ENCODE measurements around the gene MSI2.

MSI2 gene

DNA sequence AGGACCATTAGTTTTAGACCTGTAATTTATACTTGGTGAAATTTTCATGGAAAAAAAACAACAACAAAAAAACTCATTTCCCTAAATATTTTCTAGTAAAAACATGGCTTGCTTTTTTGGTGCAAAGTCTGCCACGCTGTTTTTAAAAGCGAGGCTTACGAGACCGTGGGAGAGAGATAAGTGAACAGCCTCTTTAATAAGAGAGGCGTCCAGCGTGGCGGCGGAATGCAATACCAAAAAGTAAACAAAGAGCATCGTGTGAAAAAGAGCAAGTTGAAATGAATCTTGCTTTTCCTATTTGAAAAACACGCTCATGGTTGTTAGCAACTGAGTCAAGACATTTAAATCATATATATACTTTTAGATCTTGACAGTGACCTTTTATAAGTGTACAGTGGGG lies 10.5 kb upstream of the MSI2 start:
- DNase-seq (ENCODE audit: low read depth): no peak
- TF ChIP-seq, protein P1, sequence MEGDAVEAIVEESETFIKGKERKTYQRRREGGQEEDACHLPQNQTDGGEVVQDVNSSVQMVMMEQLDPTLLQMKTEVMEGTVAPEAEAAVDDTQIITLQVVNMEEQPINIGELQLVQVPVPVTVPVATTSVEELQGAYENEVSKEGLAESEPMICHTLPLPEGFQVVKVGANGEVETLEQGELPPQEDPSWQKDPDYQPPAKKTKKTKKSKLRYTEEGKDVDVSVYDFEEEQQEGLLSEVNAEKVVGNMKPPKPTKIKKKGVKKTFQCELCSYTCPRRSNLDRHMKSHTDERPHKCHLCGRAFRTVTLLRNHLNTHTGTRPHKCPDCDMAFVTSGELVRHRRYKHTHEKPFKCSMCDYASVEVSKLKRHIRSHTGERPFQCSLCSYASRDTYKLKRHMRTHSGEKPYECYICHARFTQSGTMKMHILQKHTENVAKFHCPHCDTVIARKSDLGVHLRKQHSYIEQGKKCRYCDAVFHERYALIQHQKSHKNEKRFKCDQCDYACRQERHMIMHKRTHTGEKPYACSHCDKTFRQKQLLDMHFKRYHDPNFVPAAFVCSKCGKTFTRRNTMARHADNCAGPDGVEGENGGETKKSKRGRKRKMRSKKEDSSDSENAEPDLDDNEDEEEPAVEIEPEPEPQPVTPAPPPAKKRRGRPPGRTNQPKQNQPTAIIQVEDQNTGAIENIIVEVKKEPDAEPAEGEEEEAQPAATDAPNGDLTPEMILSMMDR (IDR thresholded peaks at IDR 0.05; ENCODE audit: insufficient read depth, low read depth, low read length, missing control alignments): no peak
- no peak overlapping the region for H3K4me3 ChIP-seq (ENCODE audit: low read depth, low read length)

DNA sequence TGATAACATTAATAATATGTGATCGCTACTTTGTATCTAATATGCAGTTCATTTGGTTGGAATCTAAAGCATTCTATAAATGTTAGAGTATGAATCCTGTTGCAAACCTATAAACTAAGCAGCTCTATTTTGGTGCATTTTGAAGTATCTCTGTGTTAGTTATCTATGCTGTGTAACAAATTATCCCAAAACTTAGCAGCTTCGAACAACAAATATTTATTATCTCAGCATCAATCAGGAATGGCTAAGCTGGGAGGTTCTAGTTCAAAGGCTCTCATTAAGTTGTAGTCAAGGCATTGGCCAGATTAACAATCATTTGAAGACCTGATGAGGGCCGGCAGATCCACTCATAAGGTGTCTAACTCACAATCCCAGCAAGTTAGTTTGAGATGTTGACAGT lies 10.1 kb upstream of the MSI2 start:
- TF ChIP-seq, protein P1 (IDR thresholded peaks at IDR 0.05; ENCODE audit: insufficient read depth, low read depth, low read length, missing control alignments): no peak
- no peak for DNase-seq (ENCODE audit: low read depth)
- H3K4me3 ChIP-seq (ENCODE audit: low read depth, low read length): no peak overlapping the region

DNA sequence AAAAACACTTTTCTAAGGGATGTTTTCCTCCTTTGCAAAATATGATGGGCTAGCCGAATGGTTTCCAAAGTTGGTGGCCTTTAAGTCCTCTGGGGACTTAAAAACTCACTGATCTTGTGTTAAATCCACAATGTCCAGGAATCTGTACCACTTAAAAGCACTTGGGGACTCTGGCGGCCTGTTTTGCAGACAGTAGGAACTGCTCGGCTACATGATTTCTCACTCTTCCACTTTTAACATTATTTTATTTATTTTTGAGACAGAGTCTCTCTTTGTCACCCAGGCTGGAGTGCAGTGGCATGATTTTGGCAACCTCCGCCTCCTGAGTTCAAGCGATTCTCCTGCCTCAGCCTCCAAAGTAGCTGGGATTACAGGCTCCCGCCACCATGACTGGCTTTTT lies 9.1 kb upstream of the MSI2 start:
- no peak overlapping the region for H3K4me3 ChIP-seq (ENCODE audit: low read depth, low read length)
- DNase-seq (ENCODE audit: low read depth): no peak
- TF ChIP-seq, protein P1 (IDR thresholded peaks at IDR 0.05; ENCODE audit: insufficient read depth, low read depth, low read length, missing control alignments): no peak

DNA sequence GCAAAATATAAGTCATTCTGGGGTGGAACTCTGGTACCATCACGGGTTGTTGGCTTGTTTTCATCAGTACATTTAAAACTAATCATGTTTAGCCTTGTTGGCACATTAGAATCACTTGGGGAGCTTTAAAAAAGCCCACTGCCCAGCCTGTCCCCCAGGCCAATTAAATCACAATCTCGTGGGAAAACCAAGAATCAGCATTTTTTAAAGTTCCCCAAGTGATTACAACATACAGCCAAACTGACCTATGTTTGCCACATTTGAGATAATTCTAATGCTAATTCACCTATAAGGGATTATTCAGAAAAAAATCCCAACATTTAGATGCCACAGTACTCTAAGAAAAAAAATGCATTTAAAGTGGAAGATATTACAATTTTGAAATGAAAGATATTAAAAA lies 8.4 kb upstream of the MSI2 start:
- TF ChIP-seq, protein P1 (IDR thresholded peaks at IDR 0.05; ENCODE audit: insufficient read depth, low read depth, low read length, missing control alignments): no peak
- no peak for DNase-seq (ENCODE audit: low read depth)
- no peak overlapping the region for H3K4me3 ChIP-seq (ENCODE audit: low read depth, low read length)

DNA sequence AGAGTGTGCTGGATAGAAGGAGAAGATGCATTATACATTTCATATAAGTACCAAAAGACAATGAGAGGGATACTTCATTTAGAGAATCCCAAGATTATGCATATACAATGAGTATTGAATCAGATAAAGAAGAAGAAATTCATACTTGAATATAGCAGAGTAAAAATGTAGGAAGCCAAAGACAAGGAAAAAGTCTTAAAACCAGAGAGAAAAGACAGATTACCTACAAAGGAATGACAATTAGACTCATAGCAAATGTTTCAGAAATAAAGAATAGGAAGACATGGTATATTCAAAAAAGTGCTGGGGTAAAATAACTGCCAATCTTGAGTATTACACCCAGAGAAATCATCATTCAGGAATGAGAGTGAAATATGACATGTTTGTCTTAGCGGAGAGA lies 6.8 kb upstream of the MSI2 start:
- H3K4me3 ChIP-seq (ENCODE audit: low read depth, low read length): no peak overlapping the region
- no peak for DNase-seq (ENCODE audit: low read depth)
- TF ChIP-seq, protein P1 (IDR thresholded peaks at IDR 0.05; ENCODE audit: insufficient read depth, low read depth, low read length, missing control alignments): no peak

DNA sequence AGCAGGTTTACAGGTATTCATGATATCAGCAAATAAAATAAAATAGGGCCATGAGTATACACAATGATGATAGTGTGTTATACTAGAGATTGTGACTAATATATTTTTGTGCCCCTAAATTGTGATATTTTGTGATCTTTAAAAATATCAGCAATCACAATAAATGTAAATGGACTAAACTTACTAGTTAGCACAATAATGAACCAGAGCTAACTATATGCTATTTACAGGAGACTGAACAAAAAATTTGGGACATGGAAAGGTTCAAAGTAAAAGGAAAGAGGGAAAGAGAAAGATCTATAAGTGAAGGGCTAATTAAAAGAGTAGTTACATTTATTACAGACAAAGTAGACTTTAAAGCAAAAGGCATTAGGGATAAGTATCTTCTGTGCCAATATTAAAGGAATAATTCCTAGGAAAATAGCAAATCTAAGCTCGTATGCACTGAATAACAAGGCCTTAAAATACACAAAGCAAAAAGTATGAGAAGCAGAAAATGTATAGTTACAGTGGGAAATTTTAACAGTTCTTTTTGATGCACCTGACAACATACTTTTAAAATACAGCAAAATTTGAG lies 5.0 kb upstream of the MSI2 start:
- no peak for DNase-seq (ENCODE audit: low read depth)
- H3K4me3 ChIP-seq (ENCODE audit: low read depth, low read length): no peak overlapping the region
- TF ChIP-seq, protein P1 (IDR thresholded peaks at IDR 0.05; ENCODE audit: insufficient read depth, low read depth, low read length, missing control alignments): no peak

DNA sequence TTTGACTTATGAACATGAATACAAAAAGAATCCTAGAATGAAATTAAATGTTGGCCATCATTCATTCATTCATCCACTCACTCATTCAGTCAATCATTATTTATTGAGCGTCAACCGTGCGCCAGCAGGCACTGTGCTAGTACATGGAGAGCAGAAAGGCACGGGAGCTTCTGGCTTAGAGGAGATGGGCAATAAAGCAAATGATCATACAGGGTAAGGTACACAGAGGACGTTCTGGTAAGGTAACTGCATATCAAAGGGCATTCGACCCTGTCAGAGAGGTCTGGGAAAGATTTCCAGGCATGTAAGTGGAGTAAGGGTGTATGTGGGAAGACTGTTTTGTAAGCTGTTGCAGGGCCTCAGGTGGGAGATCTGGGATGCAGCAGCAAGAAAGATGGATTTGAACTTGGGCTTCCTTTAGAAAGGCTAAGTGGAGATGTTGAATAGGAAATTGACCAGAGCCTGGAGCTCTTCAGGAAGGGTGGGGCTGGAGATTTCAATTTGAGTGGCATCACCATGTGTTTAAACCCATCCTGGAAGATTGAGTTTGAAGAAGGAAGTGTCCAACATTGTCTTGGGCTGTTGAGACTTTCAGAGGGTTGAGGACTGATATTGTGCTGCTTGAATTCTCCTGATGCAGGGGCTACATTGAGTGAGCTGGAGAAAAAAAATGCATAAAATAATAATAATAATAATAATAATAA lies 2.8 kb upstream of the MSI2 start:
- DNase-seq (ENCODE audit: low read depth): no peak
- TF ChIP-seq, protein P1 (IDR thresholded peaks at IDR 0.05; ENCODE audit: insufficient read depth, low read depth, low read length, missing control alignments): no peak
- H3K4me3 ChIP-seq (ENCODE audit: low read depth, low read length): no peak overlapping the region
